ENCODE results near the gene GJC2. TPM values are rescaled to one million over a fixed set of nuclear protein-coding genes. Genes with fewer than 3 reads are reported as not detected.
A peak's percentile ranks its signal among the peaks of the same experiment; 100 is the strongest.

Gene GJC2
- total RNA-seq, 1 donor from 2014 or later: 1.0 TPM

- H3K36me3 ChIP-seq: no peaks in the 10 kb centered on the region
Observed at GRCh38 chr1:228156941-228157728, 7.4 kb downstream of the GJC2 start.

GRCh38 chr1:228157729-228158126, 8.0 kb downstream of the GJC2 start:
- peak; percentile 8 for DNase-seq
- Histone ChIP-seq H3K4me3 (no peak overlapping the region), H3K27ac (replicated peaks) (no peak overlapping the region), H3K36me3 (no peaks in the 10 kb centered on the region), H3K4me1 (peaks cover 27% of the 10 kb centered on the region), H3K27me3 (ENCODE audit: low read depth) (peaks cover 15% of the 10 kb centered on the region), H3K9me3 (replicated peaks) (no peaks in the 10 kb centered on the region)
- TF ChIP-seq, protein P1, sequence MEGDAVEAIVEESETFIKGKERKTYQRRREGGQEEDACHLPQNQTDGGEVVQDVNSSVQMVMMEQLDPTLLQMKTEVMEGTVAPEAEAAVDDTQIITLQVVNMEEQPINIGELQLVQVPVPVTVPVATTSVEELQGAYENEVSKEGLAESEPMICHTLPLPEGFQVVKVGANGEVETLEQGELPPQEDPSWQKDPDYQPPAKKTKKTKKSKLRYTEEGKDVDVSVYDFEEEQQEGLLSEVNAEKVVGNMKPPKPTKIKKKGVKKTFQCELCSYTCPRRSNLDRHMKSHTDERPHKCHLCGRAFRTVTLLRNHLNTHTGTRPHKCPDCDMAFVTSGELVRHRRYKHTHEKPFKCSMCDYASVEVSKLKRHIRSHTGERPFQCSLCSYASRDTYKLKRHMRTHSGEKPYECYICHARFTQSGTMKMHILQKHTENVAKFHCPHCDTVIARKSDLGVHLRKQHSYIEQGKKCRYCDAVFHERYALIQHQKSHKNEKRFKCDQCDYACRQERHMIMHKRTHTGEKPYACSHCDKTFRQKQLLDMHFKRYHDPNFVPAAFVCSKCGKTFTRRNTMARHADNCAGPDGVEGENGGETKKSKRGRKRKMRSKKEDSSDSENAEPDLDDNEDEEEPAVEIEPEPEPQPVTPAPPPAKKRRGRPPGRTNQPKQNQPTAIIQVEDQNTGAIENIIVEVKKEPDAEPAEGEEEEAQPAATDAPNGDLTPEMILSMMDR (IDR thresholded peaks at IDR 0.05; ENCODE audit: borderline replicate concordance): no peak
- intact Hi-C loops (cut with micrococcal nuclease): no loop called here

More at GRCh38 chr1:228156941-228157728, 7.4 kb downstream of the GJC2 start:
- peak; percentile 10 for DNase-seq
- H3K27ac ChIP-seq (replicated peaks): no peak overlapping the region
- peaks cover 24% of the 10 kb centered on the region for H3K4me1 ChIP-seq
- no peaks in the 10 kb centered on the region for H3K9me3 ChIP-seq (replicated peaks)
- peaks cover 15% of the 10 kb centered on the region for H3K27me3 ChIP-seq (ENCODE audit: low read depth)
- TF ChIP-seq, protein P1 (IDR thresholded peaks at IDR 0.05; ENCODE audit: borderline replicate concordance): no peak
- H3K4me3 ChIP-seq: no peak overlapping the region
- intact Hi-C loops (cut with micrococcal nuclease): no loop called here

DNA sequence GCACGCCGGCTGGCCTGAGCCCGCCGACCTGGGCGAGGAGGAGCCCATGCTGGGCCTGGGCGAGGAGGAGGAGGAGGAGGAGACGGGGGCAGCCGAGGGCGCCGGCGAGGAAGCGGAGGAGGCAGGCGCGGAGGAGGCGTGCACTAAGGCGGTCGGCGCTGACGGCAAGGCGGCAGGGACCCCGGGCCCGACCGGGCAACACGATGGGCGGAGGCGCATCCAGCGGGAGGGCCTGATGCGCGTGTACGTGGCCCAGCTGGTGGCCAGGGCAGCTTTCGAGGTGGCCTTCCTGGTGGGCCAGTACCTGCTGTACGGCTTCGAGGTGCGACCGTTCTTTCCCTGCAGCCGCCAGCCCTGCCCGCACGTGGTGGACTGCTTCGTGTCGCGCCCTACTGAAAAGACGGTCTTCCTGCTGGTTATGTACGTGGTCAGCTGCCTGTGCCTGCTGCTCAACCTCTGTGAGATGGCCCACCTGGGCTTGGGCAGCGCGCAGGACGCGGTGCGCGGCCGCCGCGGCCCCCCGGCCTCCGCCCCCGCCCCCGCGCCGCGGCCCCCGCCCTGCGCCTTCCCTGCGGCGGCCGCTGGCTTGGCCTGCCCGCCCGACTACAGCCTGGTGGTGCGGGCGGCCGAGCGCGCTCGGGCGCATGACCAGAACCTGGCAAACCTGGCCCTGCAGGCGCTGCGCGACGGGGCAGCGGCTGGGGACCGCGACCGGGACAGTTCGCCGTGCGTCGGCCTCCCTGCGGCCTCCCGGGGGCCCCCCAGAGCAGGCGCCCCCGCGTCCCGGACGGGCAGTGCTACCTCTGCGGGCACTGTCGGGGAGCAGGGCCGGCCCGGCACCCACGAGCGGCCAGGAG, 8.6 kb downstream of the GJC2 start:
- H3K27ac ChIP-seq (replicated peaks): no peak overlapping the region
- H3K36me3 ChIP-seq: no peaks in the 10 kb centered on the region
- intact Hi-C loops (cut with micrococcal nuclease): no loop called here
- peak; percentile 13 for DNase-seq
- no peak overlapping the region for H3K4me3 ChIP-seq
- TF ChIP-seq, protein P1 (IDR thresholded peaks at IDR 0.05; ENCODE audit: borderline replicate concordance): no peak
- peaks cover 33% of the 10 kb centered on the region for H3K4me1 ChIP-seq
- peaks cover 15% of the 10 kb centered on the region for H3K27me3 ChIP-seq (ENCODE audit: low read depth)
- no peaks in the 10 kb centered on the region for H3K9me3 ChIP-seq (replicated peaks)

GRCh38 chr1:228159008-228159665, 9.4 kb downstream of the GJC2 start:
- intact Hi-C loops (cut with micrococcal nuclease): no loop called here
- DNase-seq: peak; percentile 9
- no peaks in the 10 kb centered on the region for H3K9me3 ChIP-seq (replicated peaks)
- no peak overlapping the region for H3K4me3 ChIP-seq
- H3K27ac ChIP-seq (replicated peaks): no peak overlapping the region
- H3K4me1 ChIP-seq: peaks cover 37% of the 10 kb centered on the region
- H3K36me3 ChIP-seq: no peaks in the 10 kb centered on the region
- H3K27me3 ChIP-seq (ENCODE audit: low read depth): peaks cover 15% of the 10 kb centered on the region
- TF ChIP-seq, protein P1 (IDR thresholded peaks at IDR 0.05; ENCODE audit: borderline replicate concordance): no peak

DNA sequence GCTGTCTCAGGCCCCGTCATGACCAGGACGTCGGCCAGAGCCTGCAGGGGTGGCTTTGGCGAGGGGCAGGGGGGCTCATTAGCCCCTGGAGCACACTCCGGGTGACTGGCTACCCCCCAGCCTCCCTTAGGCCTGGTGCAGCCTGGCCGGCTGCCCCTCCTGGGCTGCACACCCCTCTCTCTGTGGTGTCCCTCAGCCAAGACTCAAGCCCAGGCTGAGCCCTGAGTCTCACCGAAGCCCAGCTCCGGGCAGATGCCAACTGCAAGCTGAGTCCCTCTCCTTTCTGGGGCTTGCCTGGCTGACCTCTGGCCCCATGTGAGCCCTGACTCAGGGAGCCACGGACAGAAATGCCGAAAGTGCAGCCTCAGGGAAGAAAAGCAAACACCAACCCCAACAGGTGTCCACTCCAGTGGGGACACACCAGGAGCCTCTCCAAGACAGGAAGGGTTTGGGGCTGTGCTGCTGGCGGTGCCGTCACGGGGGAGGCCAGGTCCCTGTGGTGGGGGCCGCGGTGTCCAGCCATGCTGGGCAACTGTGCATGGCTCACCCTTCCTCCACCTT, 10.6 kb downstream of the GJC2 start:
- peaks cover 48% of the 10 kb centered on the region for H3K4me1 ChIP-seq

More for the DNA sequence above, 10.6 kb downstream of the GJC2 start:
- H3K4me3 ChIP-seq: no peak overlapping the region
- DNase-seq: peak; percentile 10
- peaks cover 15% of the 10 kb centered on the region for H3K27me3 ChIP-seq (ENCODE audit: low read depth)
- H3K36me3 ChIP-seq: no peaks in the 10 kb centered on the region
- H3K9me3 ChIP-seq (replicated peaks): no peaks in the 10 kb centered on the region
- H3K27ac ChIP-seq (replicated peaks): no peak overlapping the region
- intact Hi-C loops (cut with micrococcal nuclease): no loop called here
- TF ChIP-seq, protein P1 (IDR thresholded peaks at IDR 0.05; ENCODE audit: borderline replicate concordance): no peak

All from left ventricle myocardium inferior (tissue), 1 donor.